ENCODE data around the gene HDAC7. TPM values are rescaled to one million over a fixed set of nuclear protein-coding genes. Genes with fewer than 3 reads are reported as not detected.

Gene HDAC7
- total RNA-seq, 1 donor from 2014 or later, result 120 TPM

DNA sequence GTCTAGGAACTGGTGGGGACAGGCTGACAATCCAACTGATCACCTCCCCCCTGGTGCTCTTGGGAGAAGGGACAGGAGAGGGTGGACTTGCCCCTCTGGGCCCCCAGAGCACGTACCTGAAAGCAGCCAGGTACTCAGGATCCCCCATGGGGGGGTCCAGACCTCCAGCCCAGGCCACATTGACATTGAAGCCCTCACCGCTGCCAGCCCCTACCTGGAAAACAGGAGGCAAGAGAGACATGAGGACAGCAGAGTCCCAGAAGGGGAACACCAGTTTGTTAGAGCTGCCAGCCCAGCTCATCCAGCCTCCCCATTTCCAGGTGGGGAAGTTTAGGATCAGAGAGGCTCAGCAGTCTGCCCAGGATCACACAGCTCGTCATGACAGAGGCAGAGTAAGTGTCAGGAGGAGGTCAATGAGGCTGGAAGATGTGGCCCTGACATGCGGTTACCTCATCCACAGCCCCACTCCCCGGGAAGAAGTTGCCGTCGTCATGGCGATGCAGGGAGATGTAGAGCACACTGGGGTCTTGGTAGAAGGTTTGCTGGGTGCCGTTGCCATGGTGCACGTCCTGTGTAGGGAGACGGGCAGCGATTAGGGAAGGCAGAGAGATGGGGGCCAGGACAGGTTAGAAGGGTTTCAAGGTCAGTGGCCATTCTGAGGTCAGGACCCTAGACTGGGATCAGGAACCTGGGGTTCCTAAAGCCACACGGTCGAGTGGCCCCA lies 31.9 kb downstream of the HDAC7 start:
- Mint-ChIP-seq H3K27ac (ENCODE audit: unreplicated experiment) (no peak overlapping the region), H3K36me3 (ENCODE audit: unreplicated experiment) (peaks cover 60% of the 10 kb centered on the region), H3K4me3 (ENCODE audit: unreplicated experiment) (no peak overlapping the region), H3K4me1 (ENCODE audit: unreplicated experiment) (peaks cover under 1% of the 10 kb centered on the region), H3K9me3 (ENCODE audit: unreplicated experiment) (no peaks in the 10 kb centered on the region), H3K27me3 (ENCODE audit: unreplicated experiment) (no peaks in the 10 kb centered on the region)
- TF ChIP-seq, protein P1, sequence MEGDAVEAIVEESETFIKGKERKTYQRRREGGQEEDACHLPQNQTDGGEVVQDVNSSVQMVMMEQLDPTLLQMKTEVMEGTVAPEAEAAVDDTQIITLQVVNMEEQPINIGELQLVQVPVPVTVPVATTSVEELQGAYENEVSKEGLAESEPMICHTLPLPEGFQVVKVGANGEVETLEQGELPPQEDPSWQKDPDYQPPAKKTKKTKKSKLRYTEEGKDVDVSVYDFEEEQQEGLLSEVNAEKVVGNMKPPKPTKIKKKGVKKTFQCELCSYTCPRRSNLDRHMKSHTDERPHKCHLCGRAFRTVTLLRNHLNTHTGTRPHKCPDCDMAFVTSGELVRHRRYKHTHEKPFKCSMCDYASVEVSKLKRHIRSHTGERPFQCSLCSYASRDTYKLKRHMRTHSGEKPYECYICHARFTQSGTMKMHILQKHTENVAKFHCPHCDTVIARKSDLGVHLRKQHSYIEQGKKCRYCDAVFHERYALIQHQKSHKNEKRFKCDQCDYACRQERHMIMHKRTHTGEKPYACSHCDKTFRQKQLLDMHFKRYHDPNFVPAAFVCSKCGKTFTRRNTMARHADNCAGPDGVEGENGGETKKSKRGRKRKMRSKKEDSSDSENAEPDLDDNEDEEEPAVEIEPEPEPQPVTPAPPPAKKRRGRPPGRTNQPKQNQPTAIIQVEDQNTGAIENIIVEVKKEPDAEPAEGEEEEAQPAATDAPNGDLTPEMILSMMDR (IDR thresholded peaks at IDR 0.05), result no peak
- DNase-seq (ENCODE audit: extremely low spot score, unreplicated experiment), result no peak

DNA sequence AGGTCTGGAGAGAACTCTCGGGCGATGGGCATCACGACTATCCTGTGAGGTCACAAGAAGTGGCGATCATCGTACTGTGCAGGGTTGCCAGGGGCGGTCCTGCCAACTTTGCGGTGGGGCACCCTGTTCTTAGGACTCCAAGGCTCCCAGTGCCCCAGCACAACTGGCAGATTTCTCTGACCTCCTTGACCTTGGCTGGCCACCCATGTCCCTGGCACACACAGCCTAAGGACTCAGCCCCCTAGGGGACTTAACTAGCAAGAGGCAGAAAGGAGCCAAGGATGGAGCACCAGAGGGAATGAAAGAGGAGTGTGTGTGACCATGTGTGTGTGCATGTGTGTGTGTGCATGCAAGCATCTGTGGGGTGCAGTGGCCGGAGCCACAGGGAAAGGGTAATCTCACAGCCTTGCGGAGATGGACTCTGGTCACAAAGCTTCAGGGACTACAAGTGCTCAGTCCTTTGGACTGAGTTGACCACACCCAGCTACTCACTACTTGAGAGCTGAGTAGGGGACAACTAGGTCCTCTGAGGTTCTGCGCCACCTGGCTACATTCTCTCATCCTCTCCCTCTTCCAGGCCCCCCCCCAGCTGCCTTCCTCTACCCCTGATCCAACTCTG lies 32.9 kb downstream of the HDAC7 start:
- H3K4me3 Mint-ChIP-seq (ENCODE audit: unreplicated experiment), result no peak overlapping the region
- peaks cover 5% of the 10 kb centered on the region for H3K4me1 Mint-ChIP-seq (ENCODE audit: unreplicated experiment)
- H3K36me3 Mint-ChIP-seq (ENCODE audit: unreplicated experiment), result peaks cover 55% of the 10 kb centered on the region
- TF ChIP-seq, protein P1 (IDR thresholded peaks at IDR 0.05), result no peak
- no peaks in the 10 kb centered on the region for H3K9me3 Mint-ChIP-seq (ENCODE audit: unreplicated experiment)
- H3K27ac Mint-ChIP-seq (ENCODE audit: unreplicated experiment), result no peak overlapping the region
- no peaks in the 10 kb centered on the region for H3K27me3 Mint-ChIP-seq (ENCODE audit: unreplicated experiment)
- no peak for DNase-seq (ENCODE audit: extremely low spot score, unreplicated experiment)

DNA sequence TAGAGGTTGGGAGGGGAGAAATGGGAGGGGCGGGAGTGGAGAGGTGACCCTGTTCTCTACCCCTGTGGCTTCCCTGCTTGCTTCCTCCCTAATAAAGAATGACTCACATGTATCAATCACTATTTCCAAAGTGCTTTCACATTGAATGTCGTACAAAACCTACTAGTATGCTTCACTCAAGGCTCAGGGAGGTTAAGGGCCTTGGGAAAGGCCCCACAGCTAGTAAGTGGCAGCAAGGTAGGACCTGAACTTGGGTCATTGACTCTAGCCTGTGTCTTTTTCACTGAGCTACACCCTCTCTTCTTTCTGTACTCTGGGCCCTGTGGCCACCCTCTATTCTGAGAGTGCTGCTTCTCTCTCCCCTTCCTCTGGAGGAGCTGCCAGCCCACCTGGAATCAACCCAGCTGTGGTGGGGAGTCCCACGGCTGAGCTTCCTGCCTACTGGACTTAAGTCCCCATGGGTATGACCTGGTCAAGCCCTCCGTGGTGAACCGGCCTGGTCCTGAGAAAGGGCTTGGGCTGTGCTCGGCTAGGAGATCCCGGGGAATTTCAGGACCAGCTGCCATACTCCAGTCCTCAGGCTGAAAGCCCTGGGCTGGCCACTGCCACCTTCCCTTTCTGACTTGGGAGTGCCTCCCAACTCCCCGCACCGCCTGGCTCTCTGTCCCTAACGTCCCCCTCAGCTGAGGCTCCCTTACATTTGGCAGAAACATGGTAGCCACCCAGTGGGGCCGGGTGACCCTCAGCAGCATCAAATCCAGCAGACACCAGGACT lies 33.6 kb downstream of the HDAC7 start:
- no peak for DNase-seq (ENCODE audit: extremely low spot score, unreplicated experiment)
- Mint-ChIP-seq H3K27me3 (ENCODE audit: unreplicated experiment) (no peaks in the 10 kb centered on the region), H3K4me3 (ENCODE audit: unreplicated experiment) (no peak overlapping the region), H3K9me3 (ENCODE audit: unreplicated experiment) (no peaks in the 10 kb centered on the region), H3K27ac (ENCODE audit: unreplicated experiment) (no peak overlapping the region), H3K36me3 (ENCODE audit: unreplicated experiment) (peaks cover 52% of the 10 kb centered on the region), H3K4me1 (ENCODE audit: unreplicated experiment) (peaks cover 6% of the 10 kb centered on the region)
- TF ChIP-seq, protein P1 (IDR thresholded peaks at IDR 0.05), result no peak

DNA sequence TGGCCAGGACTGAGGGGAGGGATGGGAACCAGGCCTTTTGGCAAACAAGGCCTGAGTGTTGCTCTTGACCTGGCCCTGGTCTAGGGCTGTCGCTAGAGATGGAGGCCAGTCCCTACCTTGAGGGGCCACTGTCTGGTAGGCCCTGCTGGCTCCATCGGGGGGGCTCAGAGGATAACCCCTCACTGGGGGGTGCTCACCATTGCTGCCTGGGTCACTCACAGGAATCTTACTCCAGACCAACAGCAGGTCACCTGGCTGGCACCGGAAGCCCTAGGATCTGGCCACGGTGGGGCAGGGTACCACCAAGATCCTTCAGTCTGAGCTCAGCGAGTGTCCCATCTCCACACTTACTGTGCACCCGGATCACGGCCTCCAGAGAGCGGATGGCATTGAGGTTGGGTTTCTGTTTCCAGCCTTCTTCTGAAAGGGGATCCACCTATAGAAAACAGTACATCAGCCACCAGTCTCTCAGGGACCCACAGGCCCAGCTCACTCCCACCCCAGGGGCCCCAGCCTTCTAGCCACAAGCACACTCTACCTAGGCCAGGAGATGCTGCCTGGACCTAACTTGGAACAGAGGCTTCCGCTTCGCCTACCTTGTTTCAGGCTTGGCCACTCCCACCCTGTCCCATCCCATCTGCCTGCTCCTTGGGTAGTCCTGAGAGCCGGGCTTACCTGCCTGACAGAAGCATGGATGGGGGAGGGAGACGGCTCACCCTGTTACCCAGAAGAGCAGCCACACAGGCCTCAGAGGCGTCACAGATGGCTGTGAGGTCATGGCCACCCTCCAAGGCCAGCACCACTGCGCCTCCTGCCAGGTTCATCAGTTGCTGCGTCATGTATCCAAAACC lies 34.4 kb downstream of the HDAC7 start:
- Mint-ChIP-seq H3K27ac (ENCODE audit: unreplicated experiment) (no peak overlapping the region), H3K36me3 (ENCODE audit: unreplicated experiment) (peaks cover 45% of the 10 kb centered on the region), H3K4me1 (ENCODE audit: unreplicated experiment) (peaks cover 6% of the 10 kb centered on the region), H3K27me3 (ENCODE audit: unreplicated experiment) (no peaks in the 10 kb centered on the region), H3K4me3 (ENCODE audit: unreplicated experiment) (no peak overlapping the region), H3K9me3 (ENCODE audit: unreplicated experiment) (no peaks in the 10 kb centered on the region)
- TF ChIP-seq, protein P1 (IDR thresholded peaks at IDR 0.05), result no peak
- DNase-seq (ENCODE audit: extremely low spot score, unreplicated experiment), result no peak
